ENCODE results near the gene TMUB1.

TMUB1 gene

GRCh38 chr7:151085329-151085690, 2.0 kb upstream of the TMUB1 start:
- no peak for DNase-seq (ENCODE audit: low spot score)

- no peak for DNase-seq (ENCODE audit: low spot score)
Measured at GRCh38 chr7:151083824-151084160, 499 bp upstream of the TMUB1 start.

- DNase-seq (ENCODE audit: low spot score), result no peak
Measured at GRCh38 chr7:151082141-151083070, 887 bp downstream of the TMUB1 start.

GRCh38 chr7:151081170-151082101, 1.9 kb downstream of the TMUB1 start:
- no peak for DNase-seq (ENCODE audit: low spot score)

GRCh38 chr7:151080522-151081169, 2.6 kb downstream of the TMUB1 start, which contains the start of gene FASTK:
Gene FASTK (minus strand): TSS chr7:151080809. CDS start chr7:151080766, 43 bp downstream.
- peak; percentile 93 for DNase-seq (ENCODE audit: low spot score)

GRCh38 chr7:151080067-151080521, 3.2 kb downstream of the TMUB1 start:
- DNase-seq (ENCODE audit: low spot score), result no peak

GRCh38 chr7:151079199-151079910, 3.9 kb downstream of the TMUB1 start:
- DNase-seq (ENCODE audit: low spot score), result no peak

- DNase-seq (ENCODE audit: low spot score), result no peak
Measured at GRCh38 chr7:151078233-151079040, 4.9 kb downstream of the TMUB1 start.

GRCh38 chr7:151077705-151078232, 5.5 kb downstream of the TMUB1 start:
- no peak for DNase-seq (ENCODE audit: low spot score)

- DNase-seq (ENCODE audit: low spot score), result peak; percentile 77
Measured at GRCh38 chr7:151076863-151077704, 6.2 kb downstream of the TMUB1 start.

GRCh38 chr7:151075978-151076426, 7.3 kb downstream of the TMUB1 start:
- no peak for DNase-seq (ENCODE audit: low spot score)

GRCh38 chr7:151075662-151075971, 7.7 kb downstream of the TMUB1 start:
- DNase-seq (ENCODE audit: low spot score), result no peak

- DNase-seq (ENCODE audit: low spot score), result no peak
Measured at GRCh38 chr7:151074817-151075661, 8.3 kb downstream of the TMUB1 start.

- no peak for DNase-seq (ENCODE audit: low spot score)
Measured at GRCh38 chr7:151073990-151074389, 9.3 kb downstream of the TMUB1 start.

GRCh38 chr7:151071032-151071866, 12.0 kb downstream of the TMUB1 start:
- DNase-seq (ENCODE audit: low spot score), result no peak

GRCh38 chr7:151070574-151070960, 12.7 kb downstream of the TMUB1 start:
- no peak for DNase-seq (ENCODE audit: low spot score)

GRCh38 chr7:151069841-151070573, 13.3 kb downstream of the TMUB1 start:
- DNase-seq (ENCODE audit: low spot score), result no peak

Data from D341Med (cell line).